DOHH2 (cell line): ENCODE results near the gene KCNIP4.

ENCODE experiments used
- EZH2phosphoT487 ChIP-seq: fragments of 200-600 bp; sonication (generic); IDR thresholded peaks from 2 replicates; pipeline ENCODE4 v1.6.1; 2017; ENCODE audit warnings: borderline replicate concordance, mild to moderate bottlenecking, antibody characterized with exemption, low read length, moderate library complexity, mixed read lengths
- TF ChIP-seq, protein P1 (sequence below): fragments of 200-600 bp; sonication (generic); IDR thresholded peaks from one replicate; pipeline ENCODE4 v1.5.1; 2014; ENCODE audit warnings: antibody characterized with exemption, mild to moderate bottlenecking, low read depth, low read length; ENCODE audit not compliant: poor library complexity, severe bottlenecking

DNA sequence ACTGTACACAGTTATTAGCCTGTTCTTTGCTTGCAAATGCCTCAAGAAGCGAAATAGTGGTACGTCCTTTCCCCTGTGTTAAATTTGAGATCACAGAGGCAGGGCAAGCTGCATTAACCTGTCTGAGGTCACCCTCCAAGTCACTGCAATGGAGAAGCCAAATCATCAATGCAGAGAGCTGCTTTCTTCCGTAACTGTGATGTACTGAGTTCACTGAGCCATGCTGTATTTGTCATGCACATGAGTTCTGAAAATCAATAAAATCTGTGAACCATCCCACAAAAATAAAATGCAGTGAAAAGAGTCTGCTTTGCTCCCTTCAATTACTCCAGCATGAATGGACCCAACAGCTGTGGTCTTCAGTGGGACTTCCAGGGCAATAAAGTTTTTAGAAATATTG, 393.5 kb downstream of the KCNIP4 start:
- TF ChIP-seq, protein P1, sequence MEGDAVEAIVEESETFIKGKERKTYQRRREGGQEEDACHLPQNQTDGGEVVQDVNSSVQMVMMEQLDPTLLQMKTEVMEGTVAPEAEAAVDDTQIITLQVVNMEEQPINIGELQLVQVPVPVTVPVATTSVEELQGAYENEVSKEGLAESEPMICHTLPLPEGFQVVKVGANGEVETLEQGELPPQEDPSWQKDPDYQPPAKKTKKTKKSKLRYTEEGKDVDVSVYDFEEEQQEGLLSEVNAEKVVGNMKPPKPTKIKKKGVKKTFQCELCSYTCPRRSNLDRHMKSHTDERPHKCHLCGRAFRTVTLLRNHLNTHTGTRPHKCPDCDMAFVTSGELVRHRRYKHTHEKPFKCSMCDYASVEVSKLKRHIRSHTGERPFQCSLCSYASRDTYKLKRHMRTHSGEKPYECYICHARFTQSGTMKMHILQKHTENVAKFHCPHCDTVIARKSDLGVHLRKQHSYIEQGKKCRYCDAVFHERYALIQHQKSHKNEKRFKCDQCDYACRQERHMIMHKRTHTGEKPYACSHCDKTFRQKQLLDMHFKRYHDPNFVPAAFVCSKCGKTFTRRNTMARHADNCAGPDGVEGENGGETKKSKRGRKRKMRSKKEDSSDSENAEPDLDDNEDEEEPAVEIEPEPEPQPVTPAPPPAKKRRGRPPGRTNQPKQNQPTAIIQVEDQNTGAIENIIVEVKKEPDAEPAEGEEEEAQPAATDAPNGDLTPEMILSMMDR, result no peak
- no peak for TF ChIP-seq EZH2phosphoT487
